ENCODE measurements around the gene SGMS1. TPM values are rescaled to one million over a fixed set of nuclear protein-coding genes. Genes with fewer than 3 reads are reported as not detected.

SGMS1 gene
- total RNA-seq, 2 donors from 2014 or later, result 19.4 to 19.5 TPM

- Histone ChIP-seq H3K4me1 (no peaks in the 10 kb centered on the region), H3K27me3 (no peaks in the 10 kb centered on the region), H3K4me3 (no peak overlapping the region), H3K27ac (no peak overlapping the region), H3K36me3 (no peaks in the 10 kb centered on the region), H3K9me3 (no peaks in the 10 kb centered on the region), H3K9ac (ENCODE audit: low read depth in 2 of 2, low read length in 2 of 2) (no peak overlapping the region)
- intact Hi-C loops (cut with DNase I), result no loop called here
- DNase-seq, result no peak
- TF ChIP-seq, protein P1, sequence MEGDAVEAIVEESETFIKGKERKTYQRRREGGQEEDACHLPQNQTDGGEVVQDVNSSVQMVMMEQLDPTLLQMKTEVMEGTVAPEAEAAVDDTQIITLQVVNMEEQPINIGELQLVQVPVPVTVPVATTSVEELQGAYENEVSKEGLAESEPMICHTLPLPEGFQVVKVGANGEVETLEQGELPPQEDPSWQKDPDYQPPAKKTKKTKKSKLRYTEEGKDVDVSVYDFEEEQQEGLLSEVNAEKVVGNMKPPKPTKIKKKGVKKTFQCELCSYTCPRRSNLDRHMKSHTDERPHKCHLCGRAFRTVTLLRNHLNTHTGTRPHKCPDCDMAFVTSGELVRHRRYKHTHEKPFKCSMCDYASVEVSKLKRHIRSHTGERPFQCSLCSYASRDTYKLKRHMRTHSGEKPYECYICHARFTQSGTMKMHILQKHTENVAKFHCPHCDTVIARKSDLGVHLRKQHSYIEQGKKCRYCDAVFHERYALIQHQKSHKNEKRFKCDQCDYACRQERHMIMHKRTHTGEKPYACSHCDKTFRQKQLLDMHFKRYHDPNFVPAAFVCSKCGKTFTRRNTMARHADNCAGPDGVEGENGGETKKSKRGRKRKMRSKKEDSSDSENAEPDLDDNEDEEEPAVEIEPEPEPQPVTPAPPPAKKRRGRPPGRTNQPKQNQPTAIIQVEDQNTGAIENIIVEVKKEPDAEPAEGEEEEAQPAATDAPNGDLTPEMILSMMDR (IDR thresholded peaks at IDR 0.05), result no peak
These were observed 121.8 kb downstream of the SGMS1 start for GRCh38 chr10:50501924-50502452.

- no peak overlapping the region for H3K4me3 ChIP-seq
- no peaks in the 10 kb centered on the region for H3K27me3 ChIP-seq
- no peak overlapping the region for H3K27ac ChIP-seq
- H3K9ac ChIP-seq (ENCODE audit: low read depth in 2 of 2, low read length in 2 of 2), result no peak overlapping the region
- intact Hi-C loops (cut with DNase I), result no loop called here
- TF ChIP-seq, protein P1 (IDR thresholded peaks at IDR 0.05), result no peak
- DNase-seq, result no peak
- no peaks in the 10 kb centered on the region for H3K36me3 ChIP-seq
- no peaks in the 10 kb centered on the region for H3K4me1 ChIP-seq
- no peaks in the 10 kb centered on the region for H3K9me3 ChIP-seq
These were observed 122.3 kb downstream of the SGMS1 start for GRCh38 chr10:50501478-50501877.

GRCh38 chr10:50498465-50498864, 125.3 kb downstream of the SGMS1 start:
- Histone ChIP-seq H3K27ac (no peak overlapping the region), H3K4me1 (no peaks in the 10 kb centered on the region), H3K27me3 (no peaks in the 10 kb centered on the region), H3K9ac (ENCODE audit: low read depth in 2 of 2, low read length in 2 of 2) (no peak overlapping the region), H3K4me3 (no peak overlapping the region), H3K36me3 (no peaks in the 10 kb centered on the region), H3K9me3 (no peaks in the 10 kb centered on the region)
- no peak for DNase-seq
- intact Hi-C loops (cut with DNase I), result no loop called here
- TF ChIP-seq, protein P1 (IDR thresholded peaks at IDR 0.05), result no peak

DNA sequence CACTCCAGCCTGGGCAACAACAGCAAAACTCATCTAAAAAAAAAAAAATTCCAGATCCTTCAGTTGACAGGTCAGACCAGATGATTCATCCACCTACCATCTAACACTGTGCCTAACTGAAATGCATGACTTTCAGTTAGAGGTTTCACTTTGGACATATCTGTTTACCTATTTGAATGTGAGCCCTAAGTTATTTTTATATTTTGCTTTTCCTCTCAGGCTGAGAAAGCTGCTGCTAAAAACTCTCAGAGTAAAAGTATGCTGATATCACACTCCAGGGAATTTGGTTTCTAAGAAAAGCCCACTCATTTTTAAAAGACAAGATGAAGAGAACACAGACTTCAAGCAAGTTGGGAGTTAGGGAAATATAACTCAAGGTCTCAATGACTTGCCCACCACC, 126.0 kb downstream of the SGMS1 start:
- Histone ChIP-seq H3K27ac (no peak overlapping the region), H3K36me3 (no peaks in the 10 kb centered on the region), H3K27me3 (no peaks in the 10 kb centered on the region), H3K4me1 (no peaks in the 10 kb centered on the region), H3K9me3 (no peaks in the 10 kb centered on the region), H3K9ac (ENCODE audit: low read depth in 2 of 2, low read length in 2 of 2) (no peak overlapping the region), H3K4me3 (no peak overlapping the region)
- intact Hi-C loops (cut with DNase I), result no loop called here
- DNase-seq, result no peak
- TF ChIP-seq, protein P1 (IDR thresholded peaks at IDR 0.05), result no peak

DNA sequence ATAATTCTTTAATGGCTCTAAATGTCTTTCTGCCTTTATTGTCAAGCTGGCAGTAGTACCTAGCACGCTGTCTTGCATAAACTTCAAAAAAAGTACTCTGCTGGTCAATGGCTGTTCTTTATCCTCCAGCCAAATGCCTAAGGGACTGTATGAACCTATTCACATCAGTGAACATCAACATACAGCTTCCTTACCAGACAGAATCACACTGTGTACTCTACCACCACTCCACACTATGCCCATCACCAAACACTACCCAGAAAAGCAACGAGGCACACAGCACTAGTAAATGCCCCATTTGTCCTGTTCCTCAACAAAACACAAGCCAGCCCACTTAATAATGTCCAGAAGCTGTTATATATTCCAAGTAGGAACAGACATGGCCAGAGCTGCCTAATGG, 127.5 kb downstream of the SGMS1 start:
- H3K27ac ChIP-seq, result no peak overlapping the region
- no peaks in the 10 kb centered on the region for H3K36me3 ChIP-seq
- no peaks in the 10 kb centered on the region for H3K27me3 ChIP-seq
- H3K4me1 ChIP-seq, result no peaks in the 10 kb centered on the region
- no peak for DNase-seq
- H3K9me3 ChIP-seq, result no peaks in the 10 kb centered on the region
- intact Hi-C loops (cut with DNase I), result no loop called here
- H3K4me3 ChIP-seq, result no peak overlapping the region
- no peak overlapping the region for H3K9ac ChIP-seq (ENCODE audit: low read depth in 2 of 2, low read length in 2 of 2)
- TF ChIP-seq, protein P1 (IDR thresholded peaks at IDR 0.05), result no peak
